H1 (cell line): ENCODE data around the gene TNFAIP8. TPM values are rescaled to one million over a fixed set of nuclear protein-coding genes. Genes with fewer than 3 reads are reported as not detected.

ENCODE experiments used
- SRF ChIP-seq: IDR thresholded peaks from 2 replicates; pipeline ENCODE4 v1.6.1; 2011; ENCODE audit warnings: mild to moderate bottlenecking, low read depth, low read length, moderate library complexity
- polyA plus RNA-seq, 7 experiments: library from polyadenylated mRNA; depleted of rRNA in 3 of 7; stranded (reverse) in 5 of 7; unstranded in 2 of 7; fragments of >200 nt in 5 of 7; fragments of 200-250 nt in 2 of 7; gene quantifications; 1 replicate in 5 of 7; 2 replicates in 1 of 7; 4 replicates in 1 of 7; pipeline versions ENCODE4 v1.2.1 to v1.2.3, GENCODE V29; 2011 to 2013; ENCODE audit warnings: missing spikeins in 2 of 7, mixed read lengths in 2 of 7
- total RNA-seq: library from RNA; stranded (reverse); fragmentation: NEBNext Ultra II Directional; extraction: Animal tissue kit (Norgen Biotek cat#: 25700); gene quantifications from 2 replicates; pipeline ENCODE4 v1.2.1, GENCODE V29; 2021

The TNFAIP8 gene
- total and polyA plus RNA-seq, 2 of the 8 experiments (the other 6 are each of a cell fraction or from before 2014, with no cell fraction given) = 12.4 to 19.3 TPM

DNA sequence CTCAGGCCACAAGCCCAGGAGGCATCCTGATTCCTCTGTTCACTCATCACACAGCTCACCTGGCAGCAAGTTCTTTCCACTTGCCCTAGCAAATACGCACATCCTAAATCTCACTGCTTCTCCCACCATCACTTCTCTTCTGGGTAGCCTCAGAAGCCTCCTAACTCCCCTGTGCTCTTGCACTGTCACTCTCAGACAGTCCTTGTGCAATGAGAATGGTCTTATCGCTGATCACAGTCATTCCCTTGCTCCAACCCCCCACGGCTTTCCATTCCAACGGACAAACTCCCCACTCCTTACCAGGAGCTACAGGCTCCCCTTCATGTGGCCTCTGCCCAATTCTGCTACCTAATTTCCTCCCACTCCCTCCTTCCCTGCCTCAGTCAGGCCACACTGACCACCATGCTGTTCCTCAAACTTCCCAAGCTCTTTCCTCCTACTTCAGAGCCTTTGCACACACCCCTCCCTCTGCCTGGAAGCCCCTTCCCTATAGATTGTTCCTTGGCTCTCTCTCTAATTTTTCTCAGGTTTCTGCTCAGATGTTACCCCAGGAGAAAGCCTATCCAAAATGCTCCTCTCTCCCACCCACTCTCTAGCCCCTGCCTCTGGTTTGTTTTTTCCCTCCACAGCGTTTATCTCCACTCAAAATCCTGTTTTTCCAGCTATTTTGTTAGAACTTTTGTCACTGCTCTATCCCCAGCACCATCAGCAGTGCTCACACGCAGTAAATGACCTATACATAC, 34.1 kb upstream of the TNFAIP8 start (continued):
- no peak for TF ChIP-seq SRF
